Hypothalamus (tissue), 51 donors: ENCODE data around the gene RASL12.
"Not testable (repeated sequence)": the region's sequence is repeated elsewhere in the genome, so short reads cannot be mapped to it uniquely, and the experiment has no call there.

Experiments
- DNase-seq, 51 donors: peaks; one replicate each; lab custom pipeline; 2025; lab: John Stamatoyannopoulos, UW

The RASL12 gene

GRCh38 chr15:65058394-65059368 lies 9.1 kb downstream of the RASL12 start:
- peak in 25 of 51 donors; percentile 16 to 84 (median 57) for DNase-seq

- peak in 1 of 51 donors; percentile 25 for DNase-seq
These were observed 10.2 kb downstream of the RASL12 start for GRCh38 chr15:65057549-65057940.

- no peak for DNase-seq
These were observed 10.8 kb downstream of the RASL12 start for GRCh38 chr15:65056868-65057548.

GRCh38 chr15:65056106-65056505 lies 11.7 kb downstream of the RASL12 start:
- peak in 24 of 51 donors; percentile 22 to 68 (median 44) for DNase-seq

GRCh38 chr15:65055201-65055870 lies 12.5 kb downstream of the RASL12 start:
- no peak for DNase-seq

- peak in 44 of 51 donors; percentile 23 to 84 (median 62) for DNase-seq
These were observed 13.2 kb downstream of the RASL12 start for GRCh38 chr15:65054333-65055200.

GRCh38 chr15:65052956-65053355 lies 14.8 kb downstream of the RASL12 start:
- DNase-seq = no peak

- no peak for DNase-seq
These were observed 16.5 kb downstream of the RASL12 start for GRCh38 chr15:65051266-65051665.

- DNase-seq = no peak
These were observed 17.5 kb downstream of the RASL12 start for GRCh38 chr15:65050270-65050669.

GRCh38 chr15:65049418-65049840 lies 18.4 kb downstream of the RASL12 start:
- DNase-seq = peak in 49 of 51 donors; percentile 17 to 95 (median 82)

GRCh38 chr15:65048241-65048640 lies 19.6 kb downstream of the RASL12 start:
- no peak for DNase-seq

GRCh38 chr15:65044724-65045481 lies 22.9 kb downstream of the RASL12 start, which contains the start of gene SLC51B:
Gene SLC51B (plus strand): TSS chr15:65045387. CDS start chr15:65050005, 4,618 bp downstream.
- no peak for DNase-seq

- DNase-seq = not testable (repeated sequence)
These were observed 23.6 kb downstream of the RASL12 start for GRCh38 chr15:65044218-65044617.

- DNase-seq = no peak
These were observed 24.9 kb downstream of the RASL12 start for GRCh38 chr15:65042776-65043327.

- no peak for DNase-seq
These were observed 26.0 kb downstream of the RASL12 start for GRCh38 chr15:65041787-65042186.

- DNase-seq = no peak
These were observed 27.3 kb downstream of the RASL12 start for GRCh38 chr15:65040461-65040860.

- DNase-seq = no peak
These were observed 29.0 kb downstream of the RASL12 start for GRCh38 chr15:65038836-65039235.

- no peak for DNase-seq
These were observed 29.4 kb downstream of the RASL12 start for GRCh38 chr15:65038428-65038827.

- DNase-seq = no peak
These were observed 30.5 kb downstream of the RASL12 start for GRCh38 chr15:65037309-65037708.
